Non-pigmented ciliary epithelial cell (primary cell): ENCODE data around the gene ITPR2.
"Not testable (repeated sequence)": the region's sequence is repeated elsewhere in the genome, so short reads cannot be mapped to it uniquely, and the experiment has no call there.

Source experiments
- DNase-seq: peaks from one replicate; pipeline ENCODE4 v3.0.0-alpha.2; 2010; ENCODE audit warnings: low read depth

Gene ITPR2

DNA sequence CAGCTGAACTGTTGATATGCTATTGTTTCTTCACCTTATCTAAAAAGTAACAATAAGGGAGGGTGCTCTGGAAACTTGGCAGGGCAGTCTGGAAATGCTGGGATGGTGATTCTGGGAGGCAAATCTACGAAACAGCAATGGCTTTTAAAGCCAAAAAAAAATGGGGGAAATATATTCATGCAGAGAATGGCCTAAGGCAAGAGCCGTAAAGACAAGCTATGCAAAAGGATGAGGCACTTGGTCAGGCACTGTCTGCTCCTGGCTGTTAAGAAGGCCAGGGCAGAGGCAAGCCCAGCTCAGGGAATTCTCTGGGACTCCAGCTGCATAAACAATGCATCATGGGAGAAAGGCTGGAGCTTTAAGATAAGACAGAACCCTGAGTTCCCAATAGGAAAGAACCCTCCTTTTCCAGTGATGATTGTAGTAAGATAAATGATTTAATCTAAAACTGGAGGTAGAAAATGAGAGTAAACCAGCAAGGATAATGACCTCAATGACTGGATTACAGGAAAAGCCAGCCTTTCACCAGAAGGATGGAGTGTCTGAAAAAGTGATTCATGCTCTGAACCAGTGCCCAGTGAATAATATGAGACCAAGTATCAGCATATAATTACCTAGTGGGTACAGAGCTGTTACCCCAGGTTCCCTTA is 46.0 kb downstream of the ITPR2 start:
- DNase-seq = no peak

DNA sequence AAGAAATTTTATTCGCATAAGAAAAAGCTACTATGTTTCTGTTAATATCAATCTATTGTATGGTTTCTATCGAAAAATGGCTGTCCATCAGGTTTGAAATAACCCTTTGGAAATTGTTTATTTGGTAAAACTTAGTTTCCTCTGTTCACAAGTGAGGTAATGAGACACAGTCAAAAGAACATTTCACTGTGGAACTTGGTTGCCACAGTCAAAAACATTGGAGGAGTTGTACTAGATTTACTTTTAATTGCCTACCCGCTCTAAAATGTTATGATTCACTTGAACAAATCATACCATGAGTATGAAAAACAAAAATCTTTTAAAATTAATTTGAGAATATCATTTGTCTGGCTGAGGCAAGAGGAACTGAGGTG is 46.5 kb downstream of the ITPR2 start:
- no peak for DNase-seq

DNA sequence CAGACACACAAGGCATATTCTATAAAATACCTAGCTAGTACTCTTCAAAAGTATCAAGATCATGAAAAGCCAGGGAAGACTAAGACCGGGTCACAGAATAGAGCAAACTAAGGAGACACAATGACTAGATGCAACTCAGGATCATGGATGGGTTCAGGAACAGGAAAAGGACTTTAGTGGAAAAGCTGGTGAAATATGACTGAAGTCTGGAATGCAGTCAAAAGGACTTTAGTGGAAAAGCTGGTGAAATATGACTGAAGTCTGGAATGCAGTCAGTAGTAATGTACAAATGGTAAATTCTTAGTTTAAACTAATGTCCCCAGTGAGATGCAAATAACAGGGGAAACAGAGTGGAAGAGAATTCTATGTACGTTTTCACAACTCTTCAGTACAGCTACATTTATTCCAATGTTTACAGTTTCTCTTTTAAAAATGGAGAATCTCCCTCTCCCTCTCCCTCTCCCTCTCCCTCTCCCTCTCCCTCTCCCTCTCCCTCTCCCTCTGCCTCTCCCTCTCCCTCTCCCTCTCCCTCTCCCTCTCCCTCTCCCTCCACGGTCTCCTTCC is 49.1 kb downstream of the ITPR2 start:
- not testable (repeated sequence) for DNase-seq

- no peak for DNase-seq
These were observed 49.9 kb downstream of the ITPR2 start for GRCh38 chr12:26783131-26783526.

- DNase-seq = no peak
These were observed 50.4 kb downstream of the ITPR2 start for GRCh38 chr12:26782372-26783130.

DNA sequence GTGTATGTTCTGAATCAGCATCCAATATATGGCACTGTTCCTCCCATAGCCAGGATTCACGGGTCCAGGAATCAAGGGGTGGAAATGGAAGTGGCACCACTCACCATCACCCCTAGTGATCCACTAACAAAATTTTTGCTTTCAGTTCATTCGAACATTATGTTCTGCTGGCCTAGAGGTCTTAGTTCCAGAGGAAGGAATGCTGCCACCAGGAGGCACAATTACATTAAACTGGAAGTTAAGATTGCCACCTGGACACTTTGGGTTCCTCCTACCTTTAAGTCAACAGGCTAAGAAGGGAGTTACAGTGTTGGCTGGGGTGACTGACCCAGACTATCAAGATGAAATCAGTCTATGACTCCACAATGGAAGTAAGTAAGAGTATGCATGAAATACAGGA is 52.3 kb downstream of the ITPR2 start:
- not testable (repeated sequence) for DNase-seq

DNA sequence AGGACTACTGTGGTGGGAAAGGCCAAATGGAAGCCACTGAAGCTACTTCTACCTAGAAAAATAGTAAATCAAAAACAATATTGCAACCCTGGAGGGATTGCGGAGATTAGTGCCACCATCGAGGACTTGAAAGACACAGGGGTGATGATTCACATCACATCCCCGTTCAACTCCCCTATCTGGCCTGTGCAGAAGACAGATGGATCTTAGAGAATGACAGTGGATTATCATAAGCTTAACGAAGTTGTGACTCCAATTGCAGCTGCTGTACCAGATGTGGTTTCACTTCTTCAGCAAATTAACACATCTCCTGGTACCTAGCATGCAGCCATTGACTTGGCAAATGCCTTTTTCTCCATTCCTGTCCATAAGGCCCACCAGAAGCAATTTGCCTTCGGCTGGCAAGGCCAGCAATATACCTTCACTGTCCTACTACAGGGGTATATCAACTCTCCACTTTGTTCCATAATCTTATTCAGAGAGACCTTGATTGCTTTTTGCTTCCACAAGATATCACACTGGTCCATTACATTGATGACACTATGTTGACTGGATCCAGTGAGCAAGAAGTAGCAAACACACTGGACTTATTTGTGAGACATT is 54.7 kb downstream of the ITPR2 start:
- not testable (repeated sequence) for DNase-seq

DNA sequence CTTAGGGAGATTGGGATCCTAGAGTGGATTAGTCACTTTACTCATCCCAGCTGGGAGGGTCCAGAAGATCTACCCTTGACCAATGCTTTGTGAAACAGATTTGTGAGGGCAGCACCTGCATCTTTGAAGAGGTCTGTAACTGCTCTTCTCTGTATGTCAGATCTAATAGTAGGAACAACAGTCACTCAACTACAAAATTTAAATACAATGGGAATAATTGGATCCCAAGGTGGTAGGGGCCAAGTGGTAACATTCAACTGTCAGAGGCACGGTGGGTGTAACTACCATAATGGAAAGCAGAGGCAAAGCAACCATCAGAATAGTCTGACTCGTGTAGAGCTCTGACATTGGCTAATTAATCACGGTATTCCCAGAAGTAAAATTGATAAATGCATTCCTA is 55.8 kb downstream of the ITPR2 start:
- DNase-seq = no peak

- DNase-seq = not testable (repeated sequence)
These were observed 57.0 kb downstream of the ITPR2 start for GRCh38 chr12:26775991-26776390.

DNA sequence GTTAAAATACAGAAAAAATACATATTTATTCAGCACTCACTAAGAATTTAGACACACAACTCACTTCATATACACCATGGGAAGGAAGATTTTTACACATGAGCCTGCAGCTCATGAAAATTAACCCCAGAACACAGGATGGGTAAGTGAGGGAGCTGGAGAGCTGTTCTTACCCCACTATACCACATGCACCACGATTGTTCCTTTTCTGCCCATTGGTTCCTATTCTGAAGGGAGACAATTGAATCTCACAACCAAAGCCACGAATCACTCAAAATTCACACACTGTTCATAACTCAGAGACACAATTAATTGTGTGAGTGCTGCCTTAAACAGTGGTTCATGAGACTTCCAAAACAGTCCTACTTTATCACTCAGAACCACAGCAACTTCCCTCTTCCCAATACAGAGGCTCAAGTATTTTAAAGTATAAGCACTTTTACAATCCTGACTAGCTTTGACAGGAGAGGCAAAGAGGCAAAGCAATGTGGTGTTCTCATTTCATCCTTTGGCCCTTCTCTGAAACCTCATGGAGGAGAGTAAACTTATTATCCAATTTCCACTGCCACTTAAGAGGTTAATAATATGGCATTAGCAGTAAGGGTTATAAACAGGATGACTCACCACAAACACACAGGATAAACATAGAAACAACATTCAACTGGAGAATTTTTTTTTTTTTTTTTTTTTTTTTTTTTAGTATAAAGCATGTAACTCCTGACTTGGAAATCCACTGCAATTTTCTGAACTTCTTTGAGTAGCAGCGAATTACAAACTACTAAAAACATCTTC is 59.5 kb downstream of the ITPR2 start:
- no peak for DNase-seq

DNA sequence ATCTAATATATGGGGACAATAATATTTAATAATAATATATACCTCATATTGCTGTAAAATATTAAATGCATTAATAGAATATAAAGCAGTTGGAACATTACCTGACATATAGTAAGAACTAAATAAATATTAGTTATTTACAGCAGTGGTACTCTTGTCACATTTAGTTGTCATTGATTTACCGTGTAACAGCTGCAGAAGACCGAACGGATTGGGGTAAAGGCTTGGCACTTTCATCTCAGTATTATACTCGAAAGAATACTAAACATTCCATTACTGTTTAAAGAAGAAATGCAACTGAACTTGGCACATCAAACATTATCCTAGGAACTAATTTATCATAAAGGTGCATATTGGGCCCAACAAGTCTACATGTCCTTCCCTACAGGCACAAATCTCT is 61.1 kb downstream of the ITPR2 start:
- no peak for DNase-seq

- DNase-seq = no peak
These were observed 62.5 kb downstream of the ITPR2 start for GRCh38 chr12:26770239-26771070.

- DNase-seq = no peak
These were observed 63.4 kb downstream of the ITPR2 start for GRCh38 chr12:26769611-26770010.

GRCh38 chr12:26768611-26769603 is 64.1 kb downstream of the ITPR2 start:
- no peak for DNase-seq

GRCh38 chr12:26767865-26768264 is 65.1 kb downstream of the ITPR2 start:
- no peak for DNase-seq

DNA sequence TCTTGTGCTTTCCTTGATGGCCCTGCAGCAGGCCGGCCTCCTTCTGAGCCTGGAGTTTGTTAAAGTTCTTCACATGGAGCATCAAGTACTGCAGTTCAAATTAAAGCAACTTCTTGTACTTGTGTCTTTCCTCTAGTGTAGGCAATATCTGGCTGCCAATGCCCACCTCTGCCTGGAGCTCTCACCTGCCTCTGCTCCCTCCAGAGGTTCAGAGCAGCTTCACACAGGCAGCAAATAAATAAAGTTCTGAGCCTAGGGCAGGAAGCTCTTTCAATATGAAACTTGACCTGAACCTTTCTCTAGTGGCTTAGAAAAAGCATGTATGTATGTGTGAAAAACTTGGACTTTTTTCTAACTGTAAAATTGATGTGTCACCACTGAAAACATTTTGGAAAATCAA is 65.9 kb downstream of the ITPR2 start:
- DNase-seq = no peak

GRCh38 chr12:26762186-26762585 is 70.8 kb downstream of the ITPR2 start:
- no peak for DNase-seq

- DNase-seq = no peak
These were observed 71.2 kb downstream of the ITPR2 start for GRCh38 chr12:26761775-26762174.

DNA sequence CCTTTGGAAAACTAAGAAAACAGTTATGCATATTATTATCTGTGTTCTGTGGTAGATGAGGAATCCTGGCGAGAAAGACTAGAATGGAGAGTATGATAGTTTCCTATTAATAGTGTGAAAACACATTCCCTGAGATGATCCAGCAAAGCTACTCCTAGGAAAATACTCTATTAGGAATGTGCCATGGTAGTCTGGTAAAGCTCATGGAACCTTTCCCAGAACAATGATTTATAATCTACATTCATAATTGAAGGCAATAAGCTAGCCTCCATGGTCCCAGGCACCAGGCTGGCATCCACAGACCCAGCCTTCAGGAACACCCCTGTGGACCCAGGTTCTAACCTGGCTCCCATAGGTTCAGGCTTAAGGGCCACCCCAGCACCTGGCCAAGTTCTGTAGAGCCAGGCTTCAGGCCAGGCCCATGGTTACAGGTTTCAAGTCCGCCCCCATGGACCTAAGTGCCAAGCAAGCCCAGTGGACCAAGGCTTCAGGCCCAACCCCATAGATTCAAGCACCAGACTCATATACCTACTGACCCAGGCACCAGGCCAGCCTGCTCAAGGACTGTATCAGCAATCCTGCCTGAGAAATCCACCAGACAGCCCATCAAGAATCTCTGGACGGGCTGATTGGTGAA is 72.2 kb downstream of the ITPR2 start:
- DNase-seq = no peak

DNA sequence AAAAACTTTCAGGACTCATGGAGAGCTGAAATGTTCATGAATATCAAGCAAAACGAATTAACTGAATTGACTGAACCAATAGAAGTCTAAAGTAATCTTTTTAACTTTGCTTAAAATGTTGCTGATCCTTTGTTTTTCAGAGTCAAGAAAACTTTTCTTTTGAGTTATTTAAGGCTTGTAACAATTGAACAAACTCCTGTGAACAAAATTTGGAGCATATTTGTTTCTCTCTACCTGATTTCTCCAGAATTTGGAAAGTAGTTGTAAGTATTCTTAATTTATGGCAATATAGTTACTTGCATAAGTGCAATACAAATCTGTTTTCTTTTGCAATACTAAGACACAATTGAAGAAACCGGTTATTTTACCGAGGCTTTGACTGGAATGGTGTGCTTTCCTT is 77.6 kb downstream of the ITPR2 start:
- not testable (repeated sequence) for DNase-seq
